Measurements from ENCODE around the gene IRF8. TPM values are rescaled to one million over a fixed set of nuclear protein-coding genes. Genes with fewer than 3 reads are reported as not detected.

Gene IRF8
- total and polyA plus RNA-seq, 2 donors from 2014 or later, result 2.9 to 33.3 TPM

DNA sequence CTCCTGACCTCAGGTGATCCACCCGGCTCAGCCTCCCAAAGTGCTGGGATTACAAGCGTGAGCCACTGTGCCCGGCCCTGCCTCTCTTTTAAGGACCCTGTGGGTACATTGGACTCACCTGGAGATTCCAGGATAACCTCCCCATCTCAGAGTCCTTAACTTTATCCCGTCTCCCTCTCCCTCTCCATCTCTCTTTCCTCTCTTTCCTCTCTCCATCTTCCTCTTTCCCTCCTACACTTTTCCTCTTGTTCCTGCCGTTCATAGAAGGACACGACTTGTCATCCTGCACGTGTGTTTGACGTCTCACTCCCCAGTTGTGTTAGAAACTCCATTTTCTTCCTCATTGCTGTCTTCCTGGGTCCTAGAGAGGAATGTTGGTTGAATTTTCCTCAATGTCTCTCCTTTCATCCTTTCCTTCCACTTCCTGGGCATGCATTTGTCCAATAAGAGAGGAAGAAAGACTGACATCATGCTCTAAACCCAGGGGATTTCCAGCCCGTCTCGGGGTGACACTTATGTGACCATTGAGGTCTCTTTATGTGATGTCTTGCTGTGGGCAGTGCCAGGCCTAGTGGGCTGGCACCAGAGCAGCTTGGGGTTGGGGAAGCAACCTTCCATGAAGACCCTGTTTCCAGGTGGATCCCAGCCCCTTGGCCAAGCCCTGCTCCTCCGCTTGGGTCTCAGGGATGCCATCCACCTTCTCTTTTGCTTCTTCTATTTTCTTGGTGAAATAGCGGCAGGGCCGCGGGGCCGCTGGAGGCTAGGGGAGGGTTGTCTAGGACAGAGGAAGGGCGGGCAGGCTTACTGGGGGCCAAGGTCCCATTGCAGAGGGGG lies 39.8 kb upstream of the IRF8 start:
- DNase-seq (no peak), FAIRE-seq (no peak)
- Histone ChIP-seq H3K27me3 (ENCODE audit: control insufficient read depth, insufficient read depth, low read length) (no peaks in the 10 kb centered on the region), H3K9ac (ENCODE audit: low read length in 3 of 3) (no peak overlapping the region), H3K36me3 (ENCODE audit: control insufficient read depth in 2 of 3, insufficient read depth in 3 of 3, low read length in 3 of 3) (no peaks in the 10 kb centered on the region), H3K27ac (ENCODE audit: low read depth in 2 of 2, low read length in 2 of 2) (no peak overlapping the region), H3K4me1 (ENCODE audit: control insufficient read depth in 2 of 3, insufficient read depth in 2 of 3, low read depth in 1 of 3, low read length in 3 of 3) (no peaks in the 10 kb centered on the region), H3K4me3 (ENCODE audit: low read length in 3 of 3) (no peak overlapping the region), H3K9me3 (ENCODE audit: control insufficient read depth in 2 of 3, insufficient read depth in 1 of 3, low read length in 3 of 3) (no peaks in the 10 kb centered on the region)
- intact Hi-C loops (cut with DNase I), result no loop called here
- no peak for TF ChIP-seq CTCF (IDR thresholded peaks at IDR 0.05; ENCODE audit: borderline replicate concordance, extremely low read depth, insufficient read depth)

DNA sequence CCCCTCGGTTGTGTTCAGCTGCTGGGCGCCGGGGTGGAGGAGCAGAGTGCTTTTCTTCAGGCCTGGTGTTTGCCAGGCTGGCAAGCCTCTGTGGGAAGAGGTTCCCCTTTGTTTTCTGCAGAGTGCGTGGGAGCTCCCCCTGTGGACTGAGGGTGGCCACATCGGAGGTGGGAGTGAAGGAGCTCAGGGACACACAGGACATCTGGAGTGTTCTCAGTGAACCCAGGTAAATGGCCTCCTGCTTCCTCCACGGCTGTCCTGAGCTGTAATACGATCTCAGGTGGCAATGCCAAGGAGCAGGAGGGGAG lies 39.2 kb upstream of the IRF8 start:
- Histone ChIP-seq H3K27me3 (ENCODE audit: control insufficient read depth, insufficient read depth, low read length) (no peaks in the 10 kb centered on the region), H3K9me3 (ENCODE audit: control insufficient read depth in 2 of 3, insufficient read depth in 1 of 3, low read length in 3 of 3) (no peaks in the 10 kb centered on the region), H3K36me3 (ENCODE audit: control insufficient read depth in 2 of 3, insufficient read depth in 3 of 3, low read length in 3 of 3) (no peaks in the 10 kb centered on the region), H3K4me1 (ENCODE audit: control insufficient read depth in 2 of 3, insufficient read depth in 2 of 3, low read depth in 1 of 3, low read length in 3 of 3) (no peaks in the 10 kb centered on the region), H3K4me3 (ENCODE audit: low read length in 3 of 3) (no peak overlapping the region), H3K27ac (ENCODE audit: low read depth in 2 of 2, low read length in 2 of 2) (no peak overlapping the region), H3K9ac (ENCODE audit: low read length in 3 of 3) (no peak overlapping the region)
- FAIRE-seq (no peak), DNase-seq (no peak)
- TF ChIP-seq CTCF (IDR thresholded peaks at IDR 0.05; ENCODE audit: borderline replicate concordance, extremely low read depth, insufficient read depth), result no peak
- intact Hi-C loops (cut with DNase I), result no loop called here

- TF ChIP-seq CTCF (IDR thresholded peaks at IDR 0.05; ENCODE audit: borderline replicate concordance, extremely low read depth, insufficient read depth), result no peak
- Histone ChIP-seq H3K27ac (ENCODE audit: low read depth in 2 of 2, low read length in 2 of 2) (no peak overlapping the region), H3K9me3 (ENCODE audit: control insufficient read depth in 2 of 3, insufficient read depth in 1 of 3, low read length in 3 of 3) (peaks cover 0 to 2% (median 2%) of the 10 kb centered on the region in 3 donors), H3K9ac (ENCODE audit: low read length in 3 of 3) (no peak overlapping the region), H3K27me3 (ENCODE audit: control insufficient read depth, insufficient read depth, low read length) (no peaks in the 10 kb centered on the region), H3K4me1 (ENCODE audit: control insufficient read depth in 2 of 3, insufficient read depth in 2 of 3, low read depth in 1 of 3, low read length in 3 of 3) (no peaks in the 10 kb centered on the region), H3K4me3 (ENCODE audit: low read length in 3 of 3) (no peak overlapping the region), H3K36me3 (ENCODE audit: control insufficient read depth in 2 of 3, insufficient read depth in 3 of 3, low read length in 3 of 3) (no peaks in the 10 kb centered on the region)
- FAIRE-seq (no peak), DNase-seq (no peak)
- intact Hi-C loops (cut with DNase I), result no loop called here
These were observed 38.4 kb upstream of the IRF8 start for GRCh38 chr16:85860413-85861094.

All from kidney (tissue), 14 donors.